ENCODE measurements around the gene TXNL4B.

Gene TXNL4B

DNA sequence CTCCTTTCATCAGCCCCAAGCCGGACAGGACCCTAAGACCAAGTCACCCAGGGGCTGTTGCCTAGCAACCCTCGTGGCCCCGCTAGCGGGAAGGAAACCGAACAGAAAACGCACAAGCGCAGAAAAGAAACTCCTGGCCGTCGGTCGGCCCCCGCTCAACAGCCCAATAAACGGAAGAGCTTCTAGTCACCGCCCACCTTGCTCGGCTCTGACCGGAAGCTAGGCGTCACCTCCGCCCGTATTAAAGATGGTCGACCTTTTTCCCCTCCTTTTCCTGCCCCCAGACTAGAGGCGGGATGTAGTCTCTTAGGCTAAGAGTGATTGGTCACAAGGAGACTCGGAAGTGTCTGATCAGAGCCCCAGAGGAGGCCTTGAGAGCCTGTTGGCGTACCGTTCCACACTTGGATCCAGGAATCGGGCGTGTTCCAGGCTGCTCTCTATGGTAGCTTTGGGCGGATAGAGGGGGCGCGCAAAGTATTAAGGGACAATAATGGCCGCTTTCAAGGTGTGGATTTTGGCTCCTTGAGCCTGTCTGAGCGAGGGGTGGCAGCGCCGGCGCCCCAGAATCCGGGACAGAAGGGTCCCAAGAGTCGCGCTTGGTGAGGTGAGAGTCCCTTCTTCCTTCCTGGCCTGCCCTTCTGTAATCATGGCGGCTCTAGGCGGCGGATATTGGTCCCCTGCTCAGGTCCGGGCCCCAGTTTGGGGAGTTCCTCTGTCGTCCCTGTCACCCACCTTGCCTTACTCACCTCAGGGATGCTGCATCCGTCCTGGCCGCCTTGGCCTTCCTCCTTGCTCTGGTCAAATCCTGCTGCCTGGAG, at the start of gene TXNL4B, which contains the start of gene DHX38:
Gene TXNL4B, minus strand, starts transcription at position 173 of the 818 bp plus-strand sequence. CDS start 2,871 bp downstream, outside the sequence.
Gene DHX38, plus strand, starts transcription at position 400 of the 818 bp plus-strand sequence. CDS start 2,311 bp downstream, outside the sequence.
- Histone ChIP-seq H3K27me3 (ENCODE audit: control insufficient read depth, insufficient read depth, low read length) (no peaks in the 10 kb centered on the region), H3K4me1 (ENCODE audit: control insufficient read depth, insufficient read depth, low read length) (peaks cover 17% of the 10 kb centered on the region), H3K36me3 (ENCODE audit: control insufficient read depth, insufficient read depth, low read length) (peaks cover 8% of the 10 kb centered on the region), H3K9ac (ENCODE audit: low read length) (peak within 1 kb of the TSS; percentile 92), H3K4me3 (ENCODE audit: low read length) (peak within 1 kb of the TSS; percentile 82), H3K9me3 (ENCODE audit: control insufficient read depth, low read length) (no peaks in the 10 kb centered on the region)

DNA sequence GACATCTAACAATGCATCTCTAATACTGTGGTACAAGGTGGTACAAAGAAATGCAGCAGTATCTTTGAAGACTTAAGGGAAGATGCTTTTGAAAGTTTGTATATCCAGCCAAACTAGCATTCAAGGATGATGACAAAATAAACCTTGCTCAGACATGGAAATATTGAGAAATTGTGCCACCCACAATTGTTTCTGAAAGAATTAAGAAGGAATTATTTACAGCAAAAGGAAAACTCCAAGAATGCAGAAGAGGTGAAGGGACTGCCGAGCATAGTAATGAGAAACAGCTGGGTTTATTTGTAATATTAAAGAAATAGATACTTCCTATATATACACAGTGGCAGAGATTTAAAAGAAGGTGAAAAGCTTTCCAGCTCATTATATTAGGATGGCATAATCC, 49.1 kb upstream of the TXNL4B start:
- Histone ChIP-seq H3K36me3 (ENCODE audit: control insufficient read depth, insufficient read depth, low read length) (no peaks in the 10 kb centered on the region), H3K27me3 (ENCODE audit: control insufficient read depth, insufficient read depth, low read length) (no peaks in the 10 kb centered on the region), H3K9me3 (ENCODE audit: control insufficient read depth, low read length) (no peaks in the 10 kb centered on the region), H3K4me3 (ENCODE audit: low read length) (no peak overlapping the region), H3K4me1 (ENCODE audit: control insufficient read depth, insufficient read depth, low read length) (no peaks in the 10 kb centered on the region), H3K9ac (ENCODE audit: low read length) (no peak overlapping the region)

DNA sequence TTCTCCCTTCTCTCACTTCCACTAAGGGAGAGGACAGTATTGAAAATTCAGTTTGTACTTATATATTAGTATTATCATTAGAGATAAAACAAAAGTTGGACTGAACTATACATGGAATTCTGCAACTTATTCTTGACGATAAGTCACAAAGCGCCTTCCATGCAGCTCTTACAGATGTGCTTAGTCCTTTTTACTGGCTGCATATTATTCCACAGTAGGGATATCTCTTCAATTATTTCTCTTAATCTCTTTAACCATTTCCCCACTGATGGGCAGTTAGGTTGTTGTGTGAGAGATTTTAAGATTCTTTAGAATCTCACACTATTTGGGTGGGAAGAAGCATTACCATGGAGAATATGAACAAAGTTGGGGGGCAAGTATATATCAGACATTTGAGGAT, 46.5 kb upstream of the TXNL4B start:
- H3K4me1 ChIP-seq (ENCODE audit: control insufficient read depth, insufficient read depth, low read length): no peaks in the 10 kb centered on the region
- H3K9ac ChIP-seq (ENCODE audit: low read length): no peak overlapping the region
- no peak overlapping the region for H3K4me3 ChIP-seq (ENCODE audit: low read length)
- H3K27me3 ChIP-seq (ENCODE audit: control insufficient read depth, insufficient read depth, low read length): no peaks in the 10 kb centered on the region
- H3K9me3 ChIP-seq (ENCODE audit: control insufficient read depth, low read length): no peaks in the 10 kb centered on the region
- H3K36me3 ChIP-seq (ENCODE audit: control insufficient read depth, insufficient read depth, low read length): no peaks in the 10 kb centered on the region

DNA sequence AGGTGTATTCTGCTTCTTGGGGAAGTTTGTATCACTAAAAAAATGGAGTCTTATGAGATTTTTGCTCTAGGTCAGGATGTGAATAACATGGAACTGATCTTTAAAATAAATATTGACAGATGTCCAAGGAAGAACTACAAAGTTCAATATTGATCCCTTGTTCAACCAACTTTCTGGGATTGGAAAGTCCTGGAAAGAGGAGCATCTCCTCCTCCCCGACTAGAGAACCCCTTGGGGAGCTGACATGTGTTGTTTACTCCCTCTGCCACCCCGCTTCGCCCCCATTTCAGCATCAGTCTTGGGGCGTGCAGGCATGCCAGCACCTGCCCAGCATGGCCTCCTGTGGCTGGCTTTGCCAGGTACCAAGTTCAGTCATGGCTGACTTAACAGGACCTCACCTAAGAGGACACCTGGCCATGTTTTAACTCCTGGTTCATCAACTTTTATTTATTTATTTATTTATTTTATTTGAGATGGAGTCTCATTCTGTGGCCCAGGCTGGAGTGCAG, 44.7 kb upstream of the TXNL4B start:
- Histone ChIP-seq H3K4me3 (ENCODE audit: low read length) (no peak overlapping the region), H3K9ac (ENCODE audit: low read length) (no peak overlapping the region), H3K36me3 (ENCODE audit: control insufficient read depth, insufficient read depth, low read length) (no peaks in the 10 kb centered on the region), H3K27me3 (ENCODE audit: control insufficient read depth, insufficient read depth, low read length) (no peaks in the 10 kb centered on the region), H3K4me1 (ENCODE audit: control insufficient read depth, insufficient read depth, low read length) (no peaks in the 10 kb centered on the region), H3K9me3 (ENCODE audit: control insufficient read depth, low read length) (no peaks in the 10 kb centered on the region)

DNA sequence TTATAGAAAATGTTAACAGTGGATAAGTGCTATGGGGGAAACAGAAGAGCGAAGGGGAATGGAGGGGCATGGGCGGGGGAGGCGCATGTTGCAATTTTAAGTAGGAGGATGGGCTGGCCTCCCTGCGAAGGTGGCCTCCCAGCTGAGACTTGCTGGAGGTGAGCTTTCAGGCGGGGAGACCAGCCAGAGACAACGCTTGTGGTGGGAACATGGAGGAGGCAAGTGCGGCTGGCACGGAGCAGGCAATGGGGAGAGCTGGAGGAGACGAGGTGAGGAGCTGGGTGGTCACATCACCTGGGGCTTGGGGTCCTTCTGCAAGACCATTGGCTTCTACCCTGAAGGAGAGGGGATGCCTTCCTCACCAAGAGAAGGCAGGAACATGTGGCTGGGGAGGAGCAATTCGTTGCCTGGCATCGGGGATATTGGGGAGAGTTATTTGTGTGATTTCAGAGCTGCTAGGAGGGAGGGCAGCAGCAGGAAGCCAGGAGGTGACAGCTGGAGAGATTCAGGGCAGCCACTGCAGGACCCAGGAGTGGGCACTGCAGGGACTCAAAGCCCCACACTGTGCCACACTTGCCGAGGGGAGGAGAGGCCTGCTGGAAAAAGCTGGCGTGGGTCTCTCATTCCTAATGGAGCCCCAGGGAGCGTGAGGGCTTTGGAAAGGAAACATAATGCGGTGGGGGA, 44.1 kb upstream of the TXNL4B start:
- Histone ChIP-seq H3K9me3 (ENCODE audit: control insufficient read depth, low read length) (no peaks in the 10 kb centered on the region), H3K27me3 (ENCODE audit: control insufficient read depth, insufficient read depth, low read length) (no peaks in the 10 kb centered on the region), H3K36me3 (ENCODE audit: control insufficient read depth, insufficient read depth, low read length) (no peaks in the 10 kb centered on the region), H3K4me3 (ENCODE audit: low read length) (no peak overlapping the region), H3K9ac (ENCODE audit: low read length) (no peak overlapping the region), H3K4me1 (ENCODE audit: control insufficient read depth, insufficient read depth, low read length) (no peaks in the 10 kb centered on the region)

DNA sequence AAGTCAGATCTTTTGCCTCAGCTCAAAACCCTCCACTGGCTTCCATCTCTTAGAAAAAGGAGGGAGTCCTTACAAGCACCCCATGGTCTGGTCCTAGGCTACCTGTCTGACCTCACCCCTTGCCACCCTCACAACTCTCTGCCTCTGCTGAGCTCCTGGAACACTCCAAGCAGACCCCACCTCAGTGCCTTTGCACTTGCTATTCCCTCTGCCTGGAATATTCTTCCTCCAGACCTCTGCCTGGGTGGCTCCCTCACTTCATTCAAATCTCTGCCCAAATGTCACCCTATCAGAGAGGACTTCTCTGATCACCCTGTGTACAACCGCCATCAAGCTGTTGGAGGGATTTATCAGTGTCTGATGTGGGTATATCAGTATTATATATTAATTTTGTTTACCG, 41.1 kb upstream of the TXNL4B start:
- no peaks in the 10 kb centered on the region for H3K4me1 ChIP-seq (ENCODE audit: control insufficient read depth, insufficient read depth, low read length)

DNA sequence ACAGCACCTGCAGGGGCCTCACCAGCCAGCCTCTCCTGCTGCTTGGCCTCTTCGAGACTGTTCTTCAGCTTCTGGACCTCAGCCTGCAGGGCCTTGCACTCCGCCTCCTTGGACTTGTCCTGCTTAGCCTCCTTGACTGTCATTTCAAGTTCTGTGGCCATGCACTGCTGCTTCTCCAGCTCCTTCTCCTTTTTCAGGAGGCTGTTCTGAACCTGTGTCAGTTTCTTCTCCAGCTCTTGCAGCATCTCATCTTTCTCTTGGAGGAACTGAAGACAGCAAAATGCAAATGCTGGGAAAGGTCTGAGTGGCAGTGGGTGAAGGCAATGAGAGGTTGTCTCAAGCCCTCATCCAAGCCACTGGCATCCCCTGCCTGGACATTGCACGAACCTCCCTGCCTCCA, 39.3 kb upstream of the TXNL4B start:
- Histone ChIP-seq H3K36me3 (ENCODE audit: control insufficient read depth, insufficient read depth, low read length) (no peaks in the 10 kb centered on the region), H3K4me3 (ENCODE audit: low read length) (no peak overlapping the region), H3K4me1 (ENCODE audit: control insufficient read depth, insufficient read depth, low read length) (no peaks in the 10 kb centered on the region), H3K27me3 (ENCODE audit: control insufficient read depth, insufficient read depth, low read length) (no peaks in the 10 kb centered on the region), H3K9me3 (ENCODE audit: control insufficient read depth, low read length) (no peaks in the 10 kb centered on the region), H3K9ac (ENCODE audit: low read length) (no peak overlapping the region)

More for the DNA sequence above, 41.1 kb upstream of the TXNL4B start:
- no peaks in the 10 kb centered on the region for H3K9me3 ChIP-seq (ENCODE audit: control insufficient read depth, low read length)
- H3K36me3 ChIP-seq (ENCODE audit: control insufficient read depth, insufficient read depth, low read length): no peaks in the 10 kb centered on the region
- H3K27me3 ChIP-seq (ENCODE audit: control insufficient read depth, insufficient read depth, low read length): no peaks in the 10 kb centered on the region
- no peak overlapping the region for H3K9ac ChIP-seq (ENCODE audit: low read length)
- H3K4me3 ChIP-seq (ENCODE audit: low read length): no peak overlapping the region

DNA sequence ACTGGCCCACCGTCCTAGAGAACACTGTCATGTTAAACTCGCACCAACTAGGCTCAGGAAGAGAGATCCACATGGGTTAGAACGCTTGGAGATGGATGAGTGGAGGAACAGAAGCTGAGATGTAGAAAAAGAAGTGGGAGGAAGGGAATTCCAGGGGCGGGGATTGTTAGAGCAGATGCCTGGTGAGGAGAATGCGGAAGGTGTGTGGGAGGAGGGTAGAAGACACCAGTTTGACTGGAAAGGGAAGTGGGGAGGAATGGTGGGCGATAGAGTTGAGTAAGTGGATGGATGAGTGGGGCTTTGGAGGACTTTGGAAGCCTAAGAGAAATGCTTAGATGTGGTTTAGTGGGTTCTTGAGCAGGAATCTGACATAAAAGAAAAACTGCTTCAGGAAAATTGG, 37.6 kb upstream of the TXNL4B start:
- Histone ChIP-seq H3K4me3 (ENCODE audit: low read length) (no peak overlapping the region), H3K36me3 (ENCODE audit: control insufficient read depth, insufficient read depth, low read length) (no peaks in the 10 kb centered on the region), H3K9me3 (ENCODE audit: control insufficient read depth, low read length) (no peaks in the 10 kb centered on the region), H3K9ac (ENCODE audit: low read length) (no peak overlapping the region), H3K27me3 (ENCODE audit: control insufficient read depth, insufficient read depth, low read length) (no peaks in the 10 kb centered on the region), H3K4me1 (ENCODE audit: control insufficient read depth, insufficient read depth, low read length) (peaks cover under 1% of the 10 kb centered on the region)

DNA sequence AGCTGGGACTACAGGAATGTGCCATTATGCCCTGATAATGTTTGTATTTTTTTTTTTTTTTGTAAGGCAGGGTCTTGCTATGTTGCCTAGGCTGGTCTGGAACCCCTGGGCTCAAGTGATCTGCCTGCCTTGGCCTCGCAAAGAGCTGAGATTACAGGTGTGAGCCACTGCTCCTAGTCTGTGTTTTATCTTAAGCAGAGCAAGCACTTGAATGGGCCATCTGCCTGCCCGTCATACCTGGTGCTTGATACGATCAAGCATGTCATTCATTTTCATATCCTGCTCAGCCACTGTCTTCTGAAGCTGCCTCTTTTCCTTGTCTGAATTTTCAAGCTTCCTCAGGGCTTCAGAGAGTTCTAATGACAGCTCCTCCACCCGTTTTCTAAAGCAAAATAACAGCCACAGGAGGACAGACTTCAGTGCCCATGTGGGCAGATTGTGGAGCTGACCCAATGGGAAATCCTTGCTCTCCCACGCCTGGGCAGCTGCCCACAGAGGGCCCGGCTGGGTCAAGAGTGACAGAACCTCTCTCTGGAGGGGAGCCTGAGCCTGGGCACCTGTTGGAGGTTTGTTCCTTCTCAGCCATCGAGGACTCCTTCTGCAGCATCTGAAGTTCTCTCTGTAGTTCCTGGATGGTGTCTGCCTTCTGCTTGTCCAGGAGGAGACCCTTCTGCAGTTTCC, 36.7 kb upstream of the TXNL4B start:
- Histone ChIP-seq H3K4me1 (ENCODE audit: control insufficient read depth, insufficient read depth, low read length) (peaks cover 9% of the 10 kb centered on the region), H3K9ac (ENCODE audit: low read length) (no peak overlapping the region), H3K36me3 (ENCODE audit: control insufficient read depth, insufficient read depth, low read length) (no peaks in the 10 kb centered on the region), H3K4me3 (ENCODE audit: low read length) (no peak overlapping the region), H3K9me3 (ENCODE audit: control insufficient read depth, low read length) (no peaks in the 10 kb centered on the region), H3K27me3 (ENCODE audit: control insufficient read depth, insufficient read depth, low read length) (no peaks in the 10 kb centered on the region)

DNA sequence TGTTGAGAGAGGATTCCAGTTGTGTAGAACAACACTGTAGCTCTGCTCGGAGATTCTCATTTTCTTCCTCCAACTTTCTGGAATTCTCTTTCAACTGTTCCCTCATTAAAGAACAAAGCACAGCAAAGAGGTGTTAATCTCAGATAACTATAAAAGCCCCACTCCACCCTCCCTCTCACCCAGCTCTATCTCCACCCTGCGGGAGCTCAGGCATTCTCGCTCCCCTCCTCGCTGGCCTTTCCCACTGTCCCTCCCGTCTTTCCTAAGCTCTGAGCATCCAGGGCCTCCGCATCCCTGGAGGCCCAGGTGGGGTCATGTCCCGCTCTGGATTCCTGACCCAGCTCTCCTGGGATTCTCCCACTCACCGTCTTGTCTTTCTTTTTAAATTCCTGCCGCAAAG, 35.3 kb upstream of the TXNL4B start:
- peaks cover 15% of the 10 kb centered on the region for H3K4me1 ChIP-seq (ENCODE audit: control insufficient read depth, insufficient read depth, low read length)
- no peak overlapping the region for H3K9ac ChIP-seq (ENCODE audit: low read length)
- H3K9me3 ChIP-seq (ENCODE audit: control insufficient read depth, low read length): no peaks in the 10 kb centered on the region
- no peak overlapping the region for H3K4me3 ChIP-seq (ENCODE audit: low read length)
- no peaks in the 10 kb centered on the region for H3K27me3 ChIP-seq (ENCODE audit: control insufficient read depth, insufficient read depth, low read length)
- no peaks in the 10 kb centered on the region for H3K36me3 ChIP-seq (ENCODE audit: control insufficient read depth, insufficient read depth, low read length)

DNA sequence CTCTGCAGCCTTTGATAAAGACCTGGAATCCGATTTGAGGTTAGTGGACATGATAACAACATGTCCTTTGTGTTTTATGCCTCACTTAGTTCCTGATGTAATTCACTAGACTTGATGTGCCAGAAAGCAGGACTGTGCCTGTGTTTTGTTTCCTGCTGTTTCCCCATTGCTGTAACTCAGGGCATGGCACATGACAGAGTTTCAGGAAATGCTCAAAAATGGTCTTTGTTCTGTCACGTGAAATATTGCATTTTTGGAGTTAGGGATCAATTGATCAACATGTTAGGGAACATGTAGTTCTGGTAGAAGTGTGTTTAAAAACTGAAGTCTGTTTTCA, 33.0 kb upstream of the TXNL4B start:
- H3K4me1 ChIP-seq (ENCODE audit: control insufficient read depth, insufficient read depth, low read length): peaks cover 15% of the 10 kb centered on the region
- no peak overlapping the region for H3K9ac ChIP-seq (ENCODE audit: low read length)
- no peaks in the 10 kb centered on the region for H3K9me3 ChIP-seq (ENCODE audit: control insufficient read depth, low read length)
- H3K27me3 ChIP-seq (ENCODE audit: control insufficient read depth, insufficient read depth, low read length): no peaks in the 10 kb centered on the region
- H3K4me3 ChIP-seq (ENCODE audit: low read length): no peak overlapping the region
- H3K36me3 ChIP-seq (ENCODE audit: control insufficient read depth, insufficient read depth, low read length): no peaks in the 10 kb centered on the region

Data from mucosa of stomach (tissue), 1 donor.